GM10266 (cell line): ENCODE measurements around the gene SLC4A5.

ENCODE experiments used
- DNase-seq: peaks from one replicate; pipeline ENCODE4 v3.0.0; 2012; ENCODE audit errors: extremely low spot score
- TF ChIP-seq, protein P1 (sequence below): IDR thresholded peaks from 2 replicates; pipeline ENCODE4 v1.5.1; 2012; ENCODE audit warnings: mild to moderate bottlenecking, low read depth; ENCODE audit not compliant: control insufficient read depth, insufficient read depth; ENCODE audit errors: missing control alignments

The SLC4A5 gene

DNA sequence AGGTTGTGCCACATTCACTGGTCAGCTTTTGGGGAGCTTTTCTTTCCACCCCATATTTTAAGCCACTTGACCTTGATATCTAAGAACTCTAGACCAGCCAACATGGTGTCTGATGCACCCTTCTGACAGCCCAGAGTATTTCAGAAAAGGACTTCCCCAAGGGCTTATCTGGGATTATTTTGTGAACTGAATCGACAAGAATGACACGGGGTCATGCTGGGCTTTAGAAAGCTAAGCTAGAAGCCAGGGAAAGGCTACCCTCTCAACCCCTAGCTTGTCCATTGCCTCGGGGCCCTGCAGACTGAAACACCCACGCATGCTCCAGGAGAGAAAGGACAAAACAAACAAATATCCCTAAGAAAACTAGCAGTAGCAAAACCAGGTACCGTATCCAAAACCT, 16.0 kb downstream of the SLC4A5 start:
- no peak for DNase-seq
- TF ChIP-seq, protein P1, sequence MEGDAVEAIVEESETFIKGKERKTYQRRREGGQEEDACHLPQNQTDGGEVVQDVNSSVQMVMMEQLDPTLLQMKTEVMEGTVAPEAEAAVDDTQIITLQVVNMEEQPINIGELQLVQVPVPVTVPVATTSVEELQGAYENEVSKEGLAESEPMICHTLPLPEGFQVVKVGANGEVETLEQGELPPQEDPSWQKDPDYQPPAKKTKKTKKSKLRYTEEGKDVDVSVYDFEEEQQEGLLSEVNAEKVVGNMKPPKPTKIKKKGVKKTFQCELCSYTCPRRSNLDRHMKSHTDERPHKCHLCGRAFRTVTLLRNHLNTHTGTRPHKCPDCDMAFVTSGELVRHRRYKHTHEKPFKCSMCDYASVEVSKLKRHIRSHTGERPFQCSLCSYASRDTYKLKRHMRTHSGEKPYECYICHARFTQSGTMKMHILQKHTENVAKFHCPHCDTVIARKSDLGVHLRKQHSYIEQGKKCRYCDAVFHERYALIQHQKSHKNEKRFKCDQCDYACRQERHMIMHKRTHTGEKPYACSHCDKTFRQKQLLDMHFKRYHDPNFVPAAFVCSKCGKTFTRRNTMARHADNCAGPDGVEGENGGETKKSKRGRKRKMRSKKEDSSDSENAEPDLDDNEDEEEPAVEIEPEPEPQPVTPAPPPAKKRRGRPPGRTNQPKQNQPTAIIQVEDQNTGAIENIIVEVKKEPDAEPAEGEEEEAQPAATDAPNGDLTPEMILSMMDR, result no peak

DNA sequence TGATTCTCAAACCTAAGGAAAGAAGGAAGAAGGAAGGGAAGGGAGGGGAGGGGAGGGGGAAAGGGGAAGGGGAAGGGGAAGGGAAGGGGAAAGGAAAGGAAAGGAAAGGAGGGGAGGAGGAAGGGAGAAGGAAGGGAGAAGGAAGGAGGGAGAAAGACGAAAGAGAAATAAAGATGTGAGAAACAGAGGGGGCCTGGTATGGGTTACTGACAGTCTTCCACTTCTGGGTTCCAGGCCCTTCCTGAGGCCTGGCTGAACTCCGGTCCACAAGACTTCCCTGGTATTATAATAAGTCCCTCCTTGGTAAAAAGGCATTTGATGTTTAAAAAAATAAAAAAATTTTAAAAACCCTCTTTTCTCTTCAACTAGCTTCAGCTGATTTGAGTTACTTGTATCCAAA, 17.4 kb downstream of the SLC4A5 start:
- no peak for DNase-seq
- TF ChIP-seq, protein P1, result no peak

DNA sequence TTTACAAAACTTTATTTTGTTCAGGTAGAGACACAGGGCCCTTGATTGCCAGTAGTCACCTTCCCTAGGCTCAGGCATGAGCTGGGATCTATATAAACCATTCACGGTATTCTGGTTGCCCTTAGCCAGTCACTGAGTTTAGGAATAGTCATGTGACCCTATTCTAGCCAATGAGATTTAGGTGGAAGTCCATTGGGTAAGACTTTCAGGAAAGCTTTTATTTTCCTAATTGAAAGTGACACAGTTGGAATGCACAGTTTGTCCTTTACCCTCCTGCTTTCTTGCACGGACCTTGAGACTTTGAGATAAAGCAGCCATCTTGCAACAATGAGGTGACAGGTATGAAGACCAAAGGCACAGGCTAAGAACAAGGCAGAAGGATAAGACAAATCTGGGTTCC, 21.5 kb downstream of the SLC4A5 start:
- TF ChIP-seq, protein P1, result no peak
- no peak for DNase-seq

DNA sequence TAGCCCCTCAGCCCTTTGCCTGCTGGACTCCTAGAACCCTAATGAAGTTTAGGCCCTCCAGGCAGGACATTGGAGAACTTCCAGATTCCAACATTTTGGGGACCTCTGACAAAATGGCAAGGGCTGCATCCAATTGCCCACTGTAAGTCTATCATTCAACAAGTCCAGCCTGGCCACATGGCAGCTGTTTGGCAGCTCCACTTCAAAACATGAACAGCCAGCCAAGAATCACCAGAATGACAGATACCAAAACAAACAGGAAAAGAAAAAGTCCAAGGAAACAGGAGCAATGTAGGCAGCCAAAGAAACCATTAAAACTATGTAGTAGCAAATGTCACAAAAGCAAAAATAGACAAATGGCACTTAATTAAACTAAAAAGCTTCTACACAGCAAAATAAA, 25.5 kb downstream of the SLC4A5 start:
- no peak for DNase-seq

DNA sequence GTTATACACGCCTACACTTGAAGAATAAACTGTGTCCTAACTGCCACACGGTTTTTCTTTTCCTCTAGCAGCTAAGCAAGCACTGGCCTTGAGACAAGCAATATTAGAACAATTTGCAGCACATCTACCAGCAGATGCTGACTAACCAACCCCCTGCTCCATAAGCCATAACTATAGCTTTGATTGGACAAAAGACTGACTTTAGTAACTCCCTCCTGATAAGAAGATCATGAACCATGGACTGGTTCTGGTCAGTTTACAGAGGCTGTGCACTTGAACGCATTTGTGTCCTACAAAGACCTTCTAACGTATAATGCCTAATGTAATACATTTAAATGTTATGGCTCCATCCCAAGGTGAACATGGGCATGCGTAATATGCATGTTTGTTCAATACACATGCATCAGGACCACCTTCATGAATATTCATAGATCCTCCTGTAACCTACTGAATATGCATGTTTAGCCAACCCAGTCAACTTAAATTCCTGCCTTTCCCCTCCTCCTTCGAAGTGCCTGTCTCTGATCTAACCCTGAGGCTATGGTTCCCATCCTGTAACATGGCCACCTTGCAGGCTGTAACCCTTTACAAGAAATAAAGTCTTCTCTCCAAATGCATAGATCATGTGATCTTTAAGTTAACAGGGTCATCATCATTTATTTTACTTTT, 26.5 kb downstream of the SLC4A5 start:
- TF ChIP-seq, protein P1, result no peak
- DNase-seq, result no peak

More for the DNA sequence above, 25.5 kb downstream of the SLC4A5 start:
- TF ChIP-seq, protein P1, result no peak

DNA sequence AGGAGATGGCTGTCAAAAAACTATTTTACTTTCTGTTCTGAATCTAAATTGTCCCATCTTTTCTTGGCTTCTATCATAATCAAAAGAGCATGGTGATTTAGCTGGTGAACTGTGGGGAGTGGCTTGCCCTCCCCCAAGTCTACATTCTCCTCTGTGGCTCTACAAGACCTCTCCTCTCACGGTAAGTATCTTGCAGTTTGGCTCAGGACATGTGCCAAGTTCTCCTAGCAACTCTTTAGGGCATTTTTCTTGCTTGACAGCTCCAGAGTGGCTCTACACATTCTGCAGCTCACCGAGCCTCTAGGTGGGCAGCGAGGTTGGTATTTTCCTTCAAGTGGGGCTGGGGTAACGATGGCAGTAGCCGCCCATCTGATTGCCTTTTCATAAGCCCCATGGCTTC, 29.1 kb downstream of the SLC4A5 start:
- TF ChIP-seq, protein P1, result no peak
- DNase-seq, result no peak

DNA sequence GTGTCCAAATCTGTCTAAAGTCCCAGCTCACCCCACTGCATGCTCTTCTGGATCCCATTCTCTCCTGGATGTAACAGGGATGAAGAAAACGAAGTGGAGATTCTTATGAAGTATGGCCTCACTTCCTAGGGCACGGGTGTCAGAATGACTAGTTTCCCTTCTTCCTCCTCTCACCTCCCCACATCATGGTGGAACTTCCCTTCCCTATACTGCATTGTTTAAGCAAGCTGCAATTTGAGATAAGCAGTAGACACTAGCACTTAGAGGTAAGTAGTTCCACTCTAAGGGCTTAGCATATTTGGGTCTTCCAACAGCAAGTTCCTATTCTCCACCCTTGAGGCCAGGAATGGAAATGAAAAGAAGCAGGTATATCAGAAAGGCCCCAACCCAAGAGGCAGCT, 29.7 kb downstream of the SLC4A5 start:
- no peak for DNase-seq
- TF ChIP-seq, protein P1, result no peak
